GM23338 (cell line): Measurements from ENCODE around the gene SMCO2.

Experiments
- EZH2 ChIP-seq: fragments of 200-600 bp; sonication (generic); IDR thresholded peaks from one replicate; pipeline ENCODE4 v1.8.0; 2017; ENCODE audit warnings: antibody characterized with exemption, mild to moderate bottlenecking, low read depth; ENCODE audit not compliant: unreplicated experiment
- EZH2phosphoT487 ChIP-seq: fragments of 200-600 bp; sonication (generic); IDR thresholded peaks from one replicate; pipeline ENCODE4 v1.8.1; 2018; ENCODE audit warnings: antibody characterized with exemption; ENCODE audit not compliant: unreplicated experiment
- JUNB ChIP-seq: IDR thresholded peaks from one replicate; pipeline ENCODE4 v1.6.1; 2016; ENCODE audit warnings: antibody characterized with exemption; ENCODE audit not compliant: unreplicated experiment
- POLR2AphosphoS5 ChIP-seq: IDR thresholded peaks from 2 replicates; pipeline ENCODE4 v1.6.1; 2016; ENCODE audit warnings: antibody characterized with exemption, low read depth
- ZNF114 ChIP-seq: fragments of 250-450 bp; sonication (Bioruptor Pico); IDR thresholded peaks from 2 replicates; pipeline ENCODE4 v1.5.0; 2020; ENCODE audit warnings: mild to moderate bottlenecking, moderate library complexity
- TF ChIP-seq, protein P1 (sequence below): IDR thresholded peaks from one replicate; pipeline ENCODE4 v1.6.1; 2018; ENCODE audit warnings: antibody characterized with exemption; ENCODE audit not compliant: unreplicated experiment
- TF ChIP-seq, protein P2 (sequence below), 2 experiments: fragments of 200-600 bp in 1 of 2; sonication (generic) in 1 of 2; conservative IDR thresholded peaks; 2 replicates each; pipeline versions ENCODE4 v1.5.1 to v1.6.1; 2016 to 2017; ENCODE audit warnings: antibody characterized with exemption in 2 of 2, low read depth in 2 of 2, mild to moderate bottlenecking in 2 of 2, moderate library complexity in 1 of 2

DNA sequence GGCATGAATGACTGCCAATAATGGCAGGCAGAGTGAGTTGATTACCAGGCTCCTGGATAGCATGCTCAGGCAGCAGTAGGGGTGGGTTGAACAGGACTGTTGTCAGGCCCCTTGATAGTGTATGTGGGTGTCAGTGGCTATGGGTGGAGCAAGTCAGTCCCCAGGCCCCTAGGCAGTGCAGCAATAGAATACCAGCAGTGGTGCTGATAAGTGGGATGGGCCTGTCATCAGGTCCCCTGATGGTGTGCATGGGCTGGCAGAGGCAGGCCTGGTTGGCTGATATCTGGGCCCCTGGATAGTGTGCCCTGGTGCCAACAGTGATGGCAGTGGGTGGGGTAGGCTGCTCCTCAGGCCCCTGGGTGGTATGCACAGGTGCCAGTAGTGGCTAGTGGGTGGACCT is 32.4 kb downstream of the SMCO2 start:
- TF ChIP-seq, protein P1, sequence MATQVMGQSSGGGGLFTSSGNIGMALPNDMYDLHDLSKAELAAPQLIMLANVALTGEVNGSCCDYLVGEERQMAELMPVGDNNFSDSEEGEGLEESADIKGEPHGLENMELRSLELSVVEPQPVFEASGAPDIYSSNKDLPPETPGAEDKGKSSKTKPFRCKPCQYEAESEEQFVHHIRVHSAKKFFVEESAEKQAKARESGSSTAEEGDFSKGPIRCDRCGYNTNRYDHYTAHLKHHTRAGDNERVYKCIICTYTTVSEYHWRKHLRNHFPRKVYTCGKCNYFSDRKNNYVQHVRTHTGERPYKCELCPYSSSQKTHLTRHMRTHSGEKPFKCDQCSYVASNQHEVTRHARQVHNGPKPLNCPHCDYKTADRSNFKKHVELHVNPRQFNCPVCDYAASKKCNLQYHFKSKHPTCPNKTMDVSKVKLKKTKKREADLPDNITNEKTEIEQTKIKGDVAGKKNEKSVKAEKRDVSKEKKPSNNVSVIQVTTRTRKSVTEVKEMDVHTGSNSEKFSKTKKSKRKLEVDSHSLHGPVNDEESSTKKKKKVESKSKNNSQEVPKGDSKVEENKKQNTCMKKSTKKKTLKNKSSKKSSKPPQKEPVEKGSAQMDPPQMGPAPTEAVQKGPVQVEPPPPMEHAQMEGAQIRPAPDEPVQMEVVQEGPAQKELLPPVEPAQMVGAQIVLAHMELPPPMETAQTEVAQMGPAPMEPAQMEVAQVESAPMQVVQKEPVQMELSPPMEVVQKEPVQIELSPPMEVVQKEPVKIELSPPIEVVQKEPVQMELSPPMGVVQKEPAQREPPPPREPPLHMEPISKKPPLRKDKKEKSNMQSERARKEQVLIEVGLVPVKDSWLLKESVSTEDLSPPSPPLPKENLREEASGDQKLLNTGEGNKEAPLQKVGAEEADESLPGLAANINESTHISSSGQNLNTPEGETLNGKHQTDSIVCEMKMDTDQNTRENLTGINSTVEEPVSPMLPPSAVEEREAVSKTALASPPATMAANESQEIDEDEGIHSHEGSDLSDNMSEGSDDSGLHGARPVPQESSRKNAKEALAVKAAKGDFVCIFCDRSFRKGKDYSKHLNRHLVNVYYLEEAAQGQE: no peak
- TF ChIP-seq, protein P2, sequence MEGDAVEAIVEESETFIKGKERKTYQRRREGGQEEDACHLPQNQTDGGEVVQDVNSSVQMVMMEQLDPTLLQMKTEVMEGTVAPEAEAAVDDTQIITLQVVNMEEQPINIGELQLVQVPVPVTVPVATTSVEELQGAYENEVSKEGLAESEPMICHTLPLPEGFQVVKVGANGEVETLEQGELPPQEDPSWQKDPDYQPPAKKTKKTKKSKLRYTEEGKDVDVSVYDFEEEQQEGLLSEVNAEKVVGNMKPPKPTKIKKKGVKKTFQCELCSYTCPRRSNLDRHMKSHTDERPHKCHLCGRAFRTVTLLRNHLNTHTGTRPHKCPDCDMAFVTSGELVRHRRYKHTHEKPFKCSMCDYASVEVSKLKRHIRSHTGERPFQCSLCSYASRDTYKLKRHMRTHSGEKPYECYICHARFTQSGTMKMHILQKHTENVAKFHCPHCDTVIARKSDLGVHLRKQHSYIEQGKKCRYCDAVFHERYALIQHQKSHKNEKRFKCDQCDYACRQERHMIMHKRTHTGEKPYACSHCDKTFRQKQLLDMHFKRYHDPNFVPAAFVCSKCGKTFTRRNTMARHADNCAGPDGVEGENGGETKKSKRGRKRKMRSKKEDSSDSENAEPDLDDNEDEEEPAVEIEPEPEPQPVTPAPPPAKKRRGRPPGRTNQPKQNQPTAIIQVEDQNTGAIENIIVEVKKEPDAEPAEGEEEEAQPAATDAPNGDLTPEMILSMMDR (conservative IDR thresholded peaks at IDR 0.05; ENCODE audit: low read depth in 2 of 2): no peak
- TF ChIP-seq POLR2AphosphoS5: no peak
- no peak for TF ChIP-seq EZH2phosphoT487
- no peak for TF ChIP-seq EZH2
- TF ChIP-seq JUNB: no peak
- no peak for TF ChIP-seq ZNF114 (CRISPR knock-in tag)
